Measurements from ENCODE around the gene ARHGAP6. TPM values are rescaled to one million over a fixed set of nuclear protein-coding genes. Genes with fewer than 3 reads are reported as not detected.

Gene ARHGAP6
- total RNA-seq, 1 experiment from 2014 or later = not detected

DNA sequence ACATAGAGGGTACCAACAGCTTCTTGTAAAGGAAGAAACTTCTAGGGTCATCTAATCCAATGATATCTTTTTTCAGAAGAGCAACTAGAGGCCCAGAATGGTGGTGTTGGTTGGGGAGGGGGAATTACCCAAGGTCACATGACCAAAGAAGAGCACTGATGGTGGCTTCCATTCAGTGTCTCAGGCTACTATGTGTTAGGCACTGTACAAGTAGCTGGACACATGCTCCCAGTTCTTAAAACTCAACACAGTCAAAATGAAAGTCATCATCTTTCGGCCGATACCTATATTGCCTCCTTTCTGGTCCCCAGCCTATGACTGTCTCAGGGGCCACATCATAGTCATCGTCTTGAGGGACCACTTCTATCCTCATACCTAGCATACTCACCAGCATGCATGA, 88.1 kb downstream of the ARHGAP6 start:
- intact Hi-C loops (cut with micrococcal nuclease) = no loop called here
- DNase-seq (ENCODE audit: unreplicated experiment) = no peak
- TF ChIP-seq, protein P1, sequence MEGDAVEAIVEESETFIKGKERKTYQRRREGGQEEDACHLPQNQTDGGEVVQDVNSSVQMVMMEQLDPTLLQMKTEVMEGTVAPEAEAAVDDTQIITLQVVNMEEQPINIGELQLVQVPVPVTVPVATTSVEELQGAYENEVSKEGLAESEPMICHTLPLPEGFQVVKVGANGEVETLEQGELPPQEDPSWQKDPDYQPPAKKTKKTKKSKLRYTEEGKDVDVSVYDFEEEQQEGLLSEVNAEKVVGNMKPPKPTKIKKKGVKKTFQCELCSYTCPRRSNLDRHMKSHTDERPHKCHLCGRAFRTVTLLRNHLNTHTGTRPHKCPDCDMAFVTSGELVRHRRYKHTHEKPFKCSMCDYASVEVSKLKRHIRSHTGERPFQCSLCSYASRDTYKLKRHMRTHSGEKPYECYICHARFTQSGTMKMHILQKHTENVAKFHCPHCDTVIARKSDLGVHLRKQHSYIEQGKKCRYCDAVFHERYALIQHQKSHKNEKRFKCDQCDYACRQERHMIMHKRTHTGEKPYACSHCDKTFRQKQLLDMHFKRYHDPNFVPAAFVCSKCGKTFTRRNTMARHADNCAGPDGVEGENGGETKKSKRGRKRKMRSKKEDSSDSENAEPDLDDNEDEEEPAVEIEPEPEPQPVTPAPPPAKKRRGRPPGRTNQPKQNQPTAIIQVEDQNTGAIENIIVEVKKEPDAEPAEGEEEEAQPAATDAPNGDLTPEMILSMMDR (IDR thresholded peaks at IDR 0.05; ENCODE audit: unreplicated experiment) = no peak
- Mint-ChIP-seq H3K27ac (ENCODE audit: low read depth, unreplicated experiment) (no peak overlapping the region), H3K27me3 (ENCODE audit: insufficient read depth, unreplicated experiment) (no peaks in the 10 kb centered on the region), H3K4me3 (ENCODE audit: unreplicated experiment) (no peak overlapping the region), H3K36me3 (ENCODE audit: insufficient read depth, unreplicated experiment) (no peaks in the 10 kb centered on the region), H3K9me3 (ENCODE audit: unreplicated experiment) (no peaks in the 10 kb centered on the region), H3K4me1 (ENCODE audit: insufficient read depth, unreplicated experiment) (no peaks in the 10 kb centered on the region)
- BruUV-seq (replicated peaks) = no TSS peak
- CTCF ChIA-PET = no interaction called here
- POLR2A ChIA-PET = no interaction called here

GRCh38 chrX:11575332-11575731, 90.4 kb downstream of the ARHGAP6 start:
- Mint-ChIP-seq H3K27ac (ENCODE audit: low read depth, unreplicated experiment) (no peak overlapping the region), H3K4me3 (ENCODE audit: unreplicated experiment) (no peak overlapping the region), H3K4me1 (ENCODE audit: insufficient read depth, unreplicated experiment) (no peaks in the 10 kb centered on the region), H3K9me3 (ENCODE audit: unreplicated experiment) (no peaks in the 10 kb centered on the region), H3K36me3 (ENCODE audit: insufficient read depth, unreplicated experiment) (no peaks in the 10 kb centered on the region), H3K27me3 (ENCODE audit: insufficient read depth, unreplicated experiment) (no peaks in the 10 kb centered on the region)
- DNase-seq (ENCODE audit: unreplicated experiment) = no peak
- intact Hi-C loops (cut with micrococcal nuclease) = no loop called here
- ChIA-PET CTCF (no interaction called here), POLR2A (no interaction called here)
- TF ChIP-seq, protein P1 (IDR thresholded peaks at IDR 0.05; ENCODE audit: unreplicated experiment) = no peak
- no TSS peak for BruUV-seq (replicated peaks)

GRCh38 chrX:11567528-11568220, 98.0 kb downstream of the ARHGAP6 start:
- Mint-ChIP-seq H3K36me3 (ENCODE audit: insufficient read depth, unreplicated experiment) (no peaks in the 10 kb centered on the region), H3K4me1 (ENCODE audit: insufficient read depth, unreplicated experiment) (no peaks in the 10 kb centered on the region), H3K27me3 (ENCODE audit: insufficient read depth, unreplicated experiment) (no peaks in the 10 kb centered on the region), H3K27ac (ENCODE audit: low read depth, unreplicated experiment) (no peak overlapping the region), H3K9me3 (ENCODE audit: unreplicated experiment) (no peaks in the 10 kb centered on the region), H3K4me3 (ENCODE audit: unreplicated experiment) (no peak overlapping the region)
- TF ChIP-seq, protein P1 (IDR thresholded peaks at IDR 0.05; ENCODE audit: unreplicated experiment) = no peak
- ChIA-PET POLR2A (no interaction called here), CTCF (no interaction called here)
- intact Hi-C loops (cut with micrococcal nuclease) = no loop called here
- DNase-seq (ENCODE audit: unreplicated experiment) = no peak
- BruUV-seq (replicated peaks) = no TSS peak

DNA sequence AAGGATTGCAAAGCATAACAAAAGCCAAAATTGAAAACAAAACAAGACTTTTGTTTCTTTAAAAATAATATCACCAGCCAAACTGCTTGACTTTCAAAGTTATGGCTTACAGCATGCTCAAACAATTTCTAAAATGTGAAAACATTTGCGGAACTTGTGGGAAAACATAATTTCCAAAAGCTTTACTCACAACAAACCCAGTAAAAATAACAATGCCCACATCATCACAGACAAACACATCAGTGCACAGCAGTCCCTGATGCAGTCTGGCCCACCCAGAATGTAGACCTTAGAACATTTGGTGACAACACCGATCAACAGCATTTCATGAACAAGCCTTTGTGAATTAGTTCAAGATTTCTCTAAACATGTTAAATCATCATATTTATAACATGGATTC, 98.9 kb downstream of the ARHGAP6 start:
- Mint-ChIP-seq H3K4me1 (ENCODE audit: insufficient read depth, unreplicated experiment) (no peaks in the 10 kb centered on the region), H3K36me3 (ENCODE audit: insufficient read depth, unreplicated experiment) (no peaks in the 10 kb centered on the region), H3K27me3 (ENCODE audit: insufficient read depth, unreplicated experiment) (peaks cover 4% of the 10 kb centered on the region), H3K4me3 (ENCODE audit: unreplicated experiment) (no peak overlapping the region), H3K27ac (ENCODE audit: low read depth, unreplicated experiment) (no peak overlapping the region), H3K9me3 (ENCODE audit: unreplicated experiment) (no peaks in the 10 kb centered on the region)
- BruUV-seq (replicated peaks) = no TSS peak
- POLR2A ChIA-PET = interaction anchor here (0.6 kb wide), 1 partner anchor 14 kb away, joined by 3 read pairs; no protein-coding TSS in a partner anchor
- intact Hi-C loops (cut with micrococcal nuclease) = no loop called here
- CTCF ChIA-PET = interaction anchor here (0.6 kb wide), 1 partner anchor 1261 kb away, joined by 4 read pairs; no protein-coding TSS in a partner anchor
- no peak for DNase-seq (ENCODE audit: unreplicated experiment)
- TF ChIP-seq, protein P1 (IDR thresholded peaks at IDR 0.05; ENCODE audit: unreplicated experiment) = no peak

All from MCF 10A (cell line).